GM13976 (cell line): ENCODE measurements around the gene TMED10.

Experiments
- DNase-seq: peaks from one replicate; pipeline ENCODE4 v3.0.0; 2012; ENCODE audit warnings: low spot score
- CTCF ChIP-seq: IDR thresholded peaks from 2 replicates; pipeline ENCODE4 v1.5.1; 2012; ENCODE audit warnings: borderline replicate concordance, mild to moderate bottlenecking; ENCODE audit not compliant: insufficient read depth; ENCODE audit errors: extremely low read depth, missing control alignments, control extremely low read depth
- in situ Hi-C: fragments of 300-500 bp; cut with MboI; formaldehyde crosslinking; loops from one replicate; pipeline ENCODE4 v1.12.0; 2022; ENCODE audit warnings: low sequenced_read_pairs, mixed read lengths, inconsistent platforms; ENCODE audit not compliant: unreplicated experiment

TMED10 gene

GRCh38 chr14:75168586-75169335 lies 7.7 kb downstream of the TMED10 start:
- in situ Hi-C loops = no loop called here
- DNase-seq = no peak
- no peak for TF ChIP-seq CTCF

GRCh38 chr14:75167325-75167724 lies 9.1 kb downstream of the TMED10 start:
- in situ Hi-C loops = no loop called here
- no peak for TF ChIP-seq CTCF
- DNase-seq = no peak

GRCh38 chr14:75165586-75166391 lies 10.6 kb downstream of the TMED10 start:
- in situ Hi-C loops = no loop called here
- no peak for TF ChIP-seq CTCF
- no peak for DNase-seq

- no peak for TF ChIP-seq CTCF
- in situ Hi-C loops = no loop called here
- no peak for DNase-seq
These were observed 11.6 kb downstream of the TMED10 start for GRCh38 chr14:75164809-75165208.

GRCh38 chr14:75163677-75164076 lies 12.7 kb downstream of the TMED10 start:
- DNase-seq = no peak
- in situ Hi-C loops = no loop called here
- no peak for TF ChIP-seq CTCF

- in situ Hi-C loops = no loop called here
- DNase-seq = no peak
- no peak for TF ChIP-seq CTCF
These were observed 13.8 kb downstream of the TMED10 start for GRCh38 chr14:75162631-75163030.
